SK-N-MC (cell line): ENCODE data around the gene C1orf198.

Source experiments
- DNase-seq: peaks from one replicate; pipeline ENCODE4 v3.0.0-alpha.2; 2011; ENCODE audit warnings: low read depth, low spot score
- H3K27ac ChIP-seq: fragments of 200-600 bp; sonication (generic); 2 replicates; pipeline ENCODE4 v1.5.1; 2016; ENCODE audit warnings: mixed run types
- H3K36me3 ChIP-seq: fragments of 200-600 bp; sonication (generic); 2 replicates; pipeline ENCODE4 v1.6.1; 2017; ENCODE audit warnings: antibody characterized with exemption, low read length, mixed read lengths; ENCODE audit not compliant: insufficient read depth
- H3K4me3 ChIP-seq: fragments of 200-600 bp; sonication (generic); 2 replicates; pipeline ENCODE4 v1.5.1; 2016
- H3K9ac ChIP-seq: fragments of 200-600 bp; sonication (generic); 2 replicates; pipeline ENCODE4 v1.8.0; 2017; ENCODE audit warnings: mixed run types, mixed read lengths; ENCODE audit not compliant: insufficient read length
- H3K9me3 ChIP-seq: fragments of 200-600 bp; sonication (generic); 2 replicates; pipeline ENCODE4 v1.6.1; 2017; ENCODE audit warnings: low read depth, mild to moderate bottlenecking, antibody characterized with exemption, low read length, moderate library complexity, mixed read lengths
- EZH2 ChIP-seq: fragments of 200-600 bp; sonication (generic); IDR thresholded peaks from one replicate; pipeline ENCODE4 v1.6.1; 2017; ENCODE audit warnings: antibody characterized with exemption
- FOXP2 ChIP-seq: optimal IDR thresholded peaks from 2 replicates; pipeline ENCODE3; 2011; ENCODE audit warnings: mild to moderate bottlenecking, moderate library complexity; ENCODE audit not compliant: insufficient read depth; ENCODE audit errors: extremely low read length, control extremely low read depth
- POLR2AphosphoS5 ChIP-seq: IDR thresholded peaks from 2 replicates; pipeline ENCODE4 v1.6.1; 2012; ENCODE audit warnings: mild to moderate bottlenecking, low read depth, low read length, borderline replicate concordance

The C1orf198 gene

GRCh38 chr1:230809256-230809990 is 58.9 kb downstream of the C1orf198 start:
- H3K27ac ChIP-seq, result peak overlapping the region; percentile 91; the same call in 1 of the 2 replicates
- H3K4me3 ChIP-seq, result no peak overlapping the region
- no peaks in the 10 kb centered on the region for H3K9me3 ChIP-seq
- no peak for DNase-seq
- no peaks in the 10 kb centered on the region for H3K36me3 ChIP-seq
- TF ChIP-seq EZH2, result no peak
- TF ChIP-seq FOXP2, result no peak
- TF ChIP-seq POLR2AphosphoS5, result no peak
- H3K9ac ChIP-seq, result no peak overlapping the region

GRCh38 chr1:230808281-230808872 is 59.9 kb downstream of the C1orf198 start:
- peak; percentile 64 for DNase-seq
- Histone ChIP-seq H3K4me3 (peak overlapping the region; percentile 61), H3K36me3 (no peaks in the 10 kb centered on the region), H3K27ac (peak overlapping the region; percentile 91), H3K9ac (peak overlapping the region; percentile 38), H3K9me3 (no peaks in the 10 kb centered on the region)
- TF ChIP-seq EZH2 (no peak), FOXP2 (no peak), POLR2AphosphoS5 (no peak)

GRCh38 chr1:230807561-230808280 is 60.6 kb downstream of the C1orf198 start:
- H3K27ac ChIP-seq, result peak overlapping the region; percentile 91
- H3K9me3 ChIP-seq, result no peaks in the 10 kb centered on the region
- H3K4me3 ChIP-seq, result peak overlapping the region; percentile 61
- no peak for DNase-seq
- TF ChIP-seq EZH2, result no peak
- H3K36me3 ChIP-seq, result no peaks in the 10 kb centered on the region
- peak overlapping the region; percentile 51 for H3K9ac ChIP-seq

- Histone ChIP-seq H3K4me3 (no peak overlapping the region), H3K9me3 (no peaks in the 10 kb centered on the region), H3K9ac (no peak overlapping the region), H3K27ac (no peak overlapping the region; the same call in 1 of the 2 replicates), H3K36me3 (no peaks in the 10 kb centered on the region)
- DNase-seq, result no peak
- TF ChIP-seq EZH2, result no peak
- TF ChIP-seq POLR2AphosphoS5, result no peak
- no peak for TF ChIP-seq FOXP2
These were observed 61.3 kb downstream of the C1orf198 start for GRCh38 chr1:230807029-230807428.

- Histone ChIP-seq H3K9me3 (no peaks in the 10 kb centered on the region), H3K9ac (no peak overlapping the region), H3K36me3 (no peaks in the 10 kb centered on the region), H3K4me3 (no peak overlapping the region), H3K27ac (no peak overlapping the region)
- no peak for TF ChIP-seq EZH2
- TF ChIP-seq POLR2AphosphoS5, result no peak
- TF ChIP-seq FOXP2, result no peak
- no peak for DNase-seq
These were observed 61.8 kb downstream of the C1orf198 start for GRCh38 chr1:230806552-230806951.

GRCh38 chr1:230804396-230804795 is 63.9 kb downstream of the C1orf198 start:
- Histone ChIP-seq H3K4me3 (no peak overlapping the region), H3K9ac (no peak overlapping the region), H3K27ac (no peak overlapping the region), H3K36me3 (no peaks in the 10 kb centered on the region), H3K9me3 (no peaks in the 10 kb centered on the region)
- TF ChIP-seq EZH2, result no peak
- no peak for TF ChIP-seq POLR2AphosphoS5
- TF ChIP-seq FOXP2, result no peak
- DNase-seq, result no peak

- TF ChIP-seq FOXP2 (no peak), POLR2AphosphoS5 (no peak), EZH2 (no peak)
- no peak for DNase-seq
- Histone ChIP-seq H3K4me3 (no peak overlapping the region), H3K36me3 (no peaks in the 10 kb centered on the region), H3K9me3 (no peaks in the 10 kb centered on the region), H3K9ac (no peak overlapping the region), H3K27ac (no peak overlapping the region)
These were observed 67.2 kb downstream of the C1orf198 start for GRCh38 chr1:230800891-230801840.
